ENCODE measurements around the gene KLHL22.

GRCh38 chr22:20392983-20393704 is 102.5 kb downstream of the KLHL22 start:
- TF ChIP-seq, protein P1, sequence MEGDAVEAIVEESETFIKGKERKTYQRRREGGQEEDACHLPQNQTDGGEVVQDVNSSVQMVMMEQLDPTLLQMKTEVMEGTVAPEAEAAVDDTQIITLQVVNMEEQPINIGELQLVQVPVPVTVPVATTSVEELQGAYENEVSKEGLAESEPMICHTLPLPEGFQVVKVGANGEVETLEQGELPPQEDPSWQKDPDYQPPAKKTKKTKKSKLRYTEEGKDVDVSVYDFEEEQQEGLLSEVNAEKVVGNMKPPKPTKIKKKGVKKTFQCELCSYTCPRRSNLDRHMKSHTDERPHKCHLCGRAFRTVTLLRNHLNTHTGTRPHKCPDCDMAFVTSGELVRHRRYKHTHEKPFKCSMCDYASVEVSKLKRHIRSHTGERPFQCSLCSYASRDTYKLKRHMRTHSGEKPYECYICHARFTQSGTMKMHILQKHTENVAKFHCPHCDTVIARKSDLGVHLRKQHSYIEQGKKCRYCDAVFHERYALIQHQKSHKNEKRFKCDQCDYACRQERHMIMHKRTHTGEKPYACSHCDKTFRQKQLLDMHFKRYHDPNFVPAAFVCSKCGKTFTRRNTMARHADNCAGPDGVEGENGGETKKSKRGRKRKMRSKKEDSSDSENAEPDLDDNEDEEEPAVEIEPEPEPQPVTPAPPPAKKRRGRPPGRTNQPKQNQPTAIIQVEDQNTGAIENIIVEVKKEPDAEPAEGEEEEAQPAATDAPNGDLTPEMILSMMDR (IDR thresholded peaks at IDR 0.05; ENCODE audit: poor library complexity), result no peak
- no peak for TF ChIP-seq EZH2 (IDR thresholded peaks at IDR 0.05; ENCODE audit: borderline replicate concordance)

Data from hepatocyte (in vitro differentiated cells).